HG03457 (cell line): ENCODE results near the gene SCAMP5.

ENCODE experiments used
- ATAC-seq: cut with Tn5 transposase; IDR thresholded peaks from one replicate; pipeline ENCODE4 v1.9.1; 2021; ENCODE audit warnings: moderate number of reproducible peaks; ENCODE audit not compliant: unreplicated experiment

Gene SCAMP5

DNA sequence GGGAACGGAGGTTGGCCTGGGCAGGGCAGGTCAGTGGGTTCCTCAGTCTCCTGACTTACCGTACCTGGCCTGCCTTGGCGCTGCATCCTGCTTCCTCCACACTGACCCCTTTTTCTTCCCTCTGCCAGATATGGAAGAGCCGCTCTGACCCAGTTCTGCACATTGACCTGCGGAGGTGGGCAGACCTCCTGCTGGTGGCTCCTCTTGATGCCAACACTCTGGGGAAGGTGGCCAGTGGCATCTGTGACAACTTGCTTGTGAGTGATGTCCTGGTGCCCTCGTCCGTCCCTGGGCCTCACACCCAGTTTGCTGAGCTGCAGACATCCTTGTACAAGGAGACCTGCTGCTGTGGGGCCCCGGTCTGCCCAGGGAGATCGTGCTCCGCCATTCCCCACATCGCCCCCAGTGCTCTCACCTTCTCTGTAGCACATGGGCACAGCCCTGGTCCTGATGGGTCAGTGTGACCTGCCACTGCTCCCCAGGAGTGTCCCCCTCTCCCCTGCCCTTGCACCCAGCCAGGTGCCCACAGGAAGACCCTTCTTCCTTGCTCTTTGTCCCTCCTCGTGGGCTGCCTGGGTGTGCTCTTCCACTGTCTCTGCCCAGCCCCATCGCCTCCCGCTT is 49.0 kb downstream of the SCAMP5 start:
- no peak for ATAC-seq

DNA sequence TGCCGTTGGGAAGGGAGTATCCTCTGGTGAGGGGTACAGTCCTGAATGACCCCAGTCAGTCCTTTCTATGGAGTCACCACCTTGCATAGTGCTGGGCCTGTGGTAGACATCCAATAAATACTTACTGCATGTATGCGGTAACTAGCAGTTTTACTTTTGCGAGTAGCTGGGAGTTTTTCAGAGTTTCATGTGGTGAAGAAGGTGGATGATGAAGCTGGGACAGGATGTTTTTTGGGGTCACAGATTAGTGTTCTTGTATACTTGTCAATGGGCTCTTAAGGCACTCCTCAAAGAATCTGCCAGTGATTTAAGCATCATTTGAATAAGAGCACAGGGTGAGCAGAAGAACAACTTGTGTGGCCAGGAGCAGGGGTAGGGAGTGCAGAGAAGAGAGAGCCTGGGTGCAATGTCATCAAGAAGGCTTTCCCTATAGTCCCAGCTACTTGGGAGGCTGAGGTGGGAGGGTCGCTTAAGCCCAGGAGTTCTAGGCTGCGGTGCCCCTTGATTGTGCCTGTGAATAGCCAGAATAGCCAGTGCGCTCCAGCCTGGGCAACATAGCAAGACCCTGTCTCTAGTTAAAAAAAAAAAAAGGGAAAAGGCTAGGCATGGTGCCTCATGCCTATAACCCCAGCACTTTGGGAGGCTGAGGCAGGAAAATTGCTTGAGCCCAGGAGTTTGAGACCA is 50.1 kb downstream of the SCAMP5 start:
- no peak for ATAC-seq

DNA sequence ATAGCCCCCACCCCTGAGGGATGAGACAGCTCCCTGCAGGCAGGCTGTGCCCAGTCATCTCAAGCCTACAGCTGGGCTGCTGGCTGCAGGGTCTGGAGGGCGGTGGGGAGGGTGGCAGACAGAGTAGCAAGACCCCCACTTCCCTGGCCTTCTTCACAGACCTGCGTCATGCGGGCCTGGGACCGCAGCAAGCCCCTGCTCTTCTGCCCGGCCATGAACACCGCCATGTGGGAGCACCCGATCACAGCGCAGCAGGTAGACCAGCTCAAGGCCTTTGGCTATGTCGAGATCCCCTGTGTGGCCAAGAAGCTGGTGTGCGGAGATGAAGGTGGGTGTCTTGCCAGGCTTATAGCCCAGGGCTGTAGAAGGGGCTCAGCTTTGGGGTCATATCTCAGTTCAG is 53.0 kb downstream of the SCAMP5 start:
- ATAC-seq, result no peak

DNA sequence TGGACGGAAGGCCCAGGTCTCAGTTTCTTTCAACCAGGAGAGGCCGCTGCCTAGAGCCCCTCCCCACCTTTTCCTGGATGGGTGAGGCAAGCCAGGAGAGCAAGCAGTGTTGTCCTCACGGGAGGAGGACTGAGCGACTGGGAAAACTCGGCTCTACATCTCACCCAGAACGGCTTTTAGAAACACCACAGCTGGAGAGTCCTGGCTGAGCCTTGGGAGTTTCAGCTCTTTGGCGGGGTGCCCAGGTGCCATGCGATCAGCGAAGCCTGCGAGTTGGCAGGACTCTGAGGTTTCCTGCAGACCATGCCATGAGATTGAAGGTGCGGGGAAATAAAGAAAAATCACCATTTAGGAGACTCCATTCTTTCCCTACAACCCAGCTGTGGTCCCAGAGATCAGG is 54.0 kb downstream of the SCAMP5 start:
- no peak for ATAC-seq

DNA sequence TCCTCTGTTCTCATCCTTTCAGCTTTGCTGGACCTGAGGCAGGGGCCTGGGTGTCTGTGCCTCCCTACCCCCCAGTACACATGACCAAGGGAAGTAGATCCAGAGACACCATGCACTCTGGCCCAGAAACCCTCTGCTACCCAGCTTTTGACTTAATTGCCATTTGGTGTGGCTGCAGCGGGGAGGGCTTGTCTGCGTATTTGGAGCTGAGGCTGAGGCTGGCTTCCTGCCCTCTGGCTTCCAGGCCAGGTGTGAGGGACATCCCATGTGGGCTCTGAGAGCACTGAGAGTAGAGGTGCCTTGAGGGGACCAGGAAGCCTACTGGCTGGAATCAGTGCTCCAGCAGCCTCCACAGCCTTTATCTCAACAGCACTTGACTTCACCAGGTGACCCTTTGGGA is 54.9 kb downstream of the SCAMP5 start:
- no peak for ATAC-seq

DNA sequence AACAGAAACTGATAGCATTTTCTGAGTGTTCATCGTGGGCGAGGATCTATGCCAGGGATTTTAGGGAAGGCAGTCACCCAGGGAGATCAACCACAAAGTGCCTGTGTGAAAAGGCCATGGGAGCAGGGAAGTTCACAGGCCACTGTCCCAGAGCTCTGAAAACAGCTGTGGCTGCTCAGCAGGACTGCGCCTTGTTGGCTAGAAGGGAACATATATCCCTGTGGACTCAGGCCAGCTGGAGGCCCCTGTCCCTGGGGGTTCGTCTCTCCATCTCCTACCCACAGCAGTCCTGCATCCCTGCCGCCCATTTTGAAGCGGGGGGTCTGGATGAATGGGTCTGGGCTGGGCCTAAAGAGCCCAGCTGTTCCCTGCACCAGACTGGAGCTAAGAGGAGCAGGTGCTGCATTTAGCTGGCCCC is 55.8 kb downstream of the SCAMP5 start:
- no peak for ATAC-seq

DNA sequence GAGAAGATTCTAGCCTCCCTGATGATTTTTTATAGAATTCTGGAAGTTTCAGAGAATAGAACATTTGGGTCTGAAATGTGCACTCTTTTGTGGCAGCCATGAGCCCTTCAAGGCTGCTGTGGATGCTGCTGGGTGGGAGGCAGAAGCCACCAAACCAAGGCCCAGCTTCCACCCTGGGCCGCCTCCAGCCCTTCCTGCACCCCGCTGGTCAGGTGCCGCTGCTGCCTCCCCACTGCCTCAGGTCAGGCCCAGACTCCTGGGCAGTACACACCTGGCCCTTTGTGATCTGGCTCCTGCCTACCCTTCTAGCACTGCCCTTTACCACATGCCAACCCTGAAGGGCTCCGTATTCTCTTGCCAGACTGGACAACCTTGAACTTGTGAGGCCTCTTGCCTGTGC is 56.3 kb downstream of the SCAMP5 start:
- ATAC-seq, result no peak

DNA sequence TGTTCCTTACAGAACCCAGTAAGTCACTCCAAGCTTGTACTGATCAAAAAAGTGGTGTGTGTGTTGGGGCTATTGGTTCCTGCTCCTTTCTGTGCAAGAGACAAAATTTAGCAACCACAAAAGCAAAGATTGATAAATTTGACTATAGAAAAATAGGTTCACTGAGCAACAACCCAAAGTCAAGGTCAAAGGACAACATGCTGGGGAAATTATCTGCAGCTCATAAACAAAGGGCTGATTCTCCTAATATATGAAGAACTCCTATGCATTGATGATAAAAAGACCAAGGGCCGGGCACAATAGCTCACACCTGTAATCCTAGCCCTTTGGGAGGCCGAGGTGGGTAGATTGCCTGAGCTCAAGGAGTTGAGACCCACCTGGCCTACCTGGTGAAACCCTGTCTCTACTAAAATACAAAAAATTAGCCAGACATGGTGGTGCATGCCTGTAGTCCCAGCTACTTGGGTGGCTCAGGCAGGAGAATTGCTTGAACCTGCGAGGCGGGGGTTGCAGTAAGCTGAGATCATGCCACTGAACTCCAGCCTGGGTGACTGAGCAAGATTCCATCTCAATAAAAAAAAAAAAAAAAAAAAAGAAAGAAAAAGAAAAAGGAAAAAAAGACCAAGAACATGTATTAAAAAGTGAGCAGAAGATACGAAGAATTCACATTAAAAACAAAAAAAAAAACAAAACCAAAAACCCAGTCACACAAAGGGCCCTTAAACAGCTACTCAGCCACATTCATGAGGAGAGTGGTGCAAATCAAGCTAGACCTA is 57.8 kb downstream of the SCAMP5 start:
- ATAC-seq, result no peak

DNA sequence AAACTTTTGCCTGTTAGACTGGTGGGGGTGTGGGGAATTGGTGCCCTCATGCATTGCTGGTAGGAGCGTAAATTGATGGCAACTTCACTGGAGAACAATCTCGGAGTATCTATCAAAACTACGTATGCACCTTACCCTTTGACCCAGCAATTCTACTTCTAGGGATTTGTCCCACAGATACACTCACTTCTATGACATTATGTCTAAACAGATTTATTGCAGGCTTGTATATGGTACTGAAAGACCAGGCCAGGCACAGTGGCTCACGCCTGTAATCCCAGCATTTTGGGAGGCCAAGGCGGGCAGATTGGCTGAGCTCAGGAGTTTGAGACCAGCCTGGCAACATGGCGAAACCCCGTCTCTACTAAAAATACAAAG is 58.4 kb downstream of the SCAMP5 start:
- ATAC-seq, result no peak

DNA sequence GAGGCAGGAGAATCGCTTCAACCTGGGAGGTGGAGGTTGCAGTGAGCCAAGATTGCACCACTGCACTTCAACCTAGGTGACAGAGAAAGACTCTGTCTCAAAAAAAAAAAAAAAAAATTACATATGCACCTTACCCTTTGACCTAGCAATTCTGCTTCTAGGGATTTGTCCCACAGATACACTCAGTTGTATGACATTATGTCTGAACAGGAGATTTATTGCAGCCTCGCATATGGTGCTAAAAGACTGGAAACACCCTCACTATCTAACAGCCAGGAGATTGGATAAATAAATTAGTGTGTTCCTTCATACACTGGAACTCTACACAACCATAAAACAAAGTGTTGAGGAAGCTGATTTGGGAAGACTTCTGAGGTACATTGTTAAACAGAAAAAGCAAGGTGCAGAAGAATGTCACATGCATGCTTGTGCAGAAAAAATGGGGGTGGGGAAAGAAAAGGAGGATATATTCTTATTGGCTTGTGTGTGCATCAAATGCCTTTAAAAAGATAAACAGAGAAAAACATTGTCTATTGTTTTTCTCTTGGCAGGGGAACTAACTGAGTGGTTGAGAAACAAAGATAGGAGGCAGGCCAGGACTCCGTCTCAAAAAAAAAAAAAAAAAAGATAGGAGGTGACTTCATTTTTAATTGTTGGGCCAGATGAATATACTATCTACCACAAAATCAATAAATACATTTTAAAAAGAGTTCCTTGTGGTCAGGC is 59.0 kb downstream of the SCAMP5 start:
- no peak for ATAC-seq

DNA sequence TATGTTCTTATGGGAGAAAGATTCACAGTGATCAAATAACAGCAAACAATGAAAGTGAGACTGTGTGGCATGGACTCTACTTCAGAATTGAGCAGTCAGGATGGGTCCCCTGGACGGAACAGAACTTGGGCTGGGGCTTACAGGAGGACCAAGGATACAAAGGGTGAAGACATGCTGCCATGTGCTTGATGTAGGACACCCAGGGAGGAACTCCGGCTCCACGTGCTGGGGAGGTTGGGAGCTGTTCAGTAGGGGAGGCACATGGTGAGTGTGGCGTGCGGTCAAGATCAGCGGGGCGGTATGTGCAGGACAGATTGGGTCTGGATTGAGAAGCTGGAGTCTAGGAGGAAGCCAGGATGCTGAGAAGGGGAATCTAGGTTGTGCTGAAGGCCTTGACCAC is 60.7 kb downstream of the SCAMP5 start:
- ATAC-seq, result no peak

DNA sequence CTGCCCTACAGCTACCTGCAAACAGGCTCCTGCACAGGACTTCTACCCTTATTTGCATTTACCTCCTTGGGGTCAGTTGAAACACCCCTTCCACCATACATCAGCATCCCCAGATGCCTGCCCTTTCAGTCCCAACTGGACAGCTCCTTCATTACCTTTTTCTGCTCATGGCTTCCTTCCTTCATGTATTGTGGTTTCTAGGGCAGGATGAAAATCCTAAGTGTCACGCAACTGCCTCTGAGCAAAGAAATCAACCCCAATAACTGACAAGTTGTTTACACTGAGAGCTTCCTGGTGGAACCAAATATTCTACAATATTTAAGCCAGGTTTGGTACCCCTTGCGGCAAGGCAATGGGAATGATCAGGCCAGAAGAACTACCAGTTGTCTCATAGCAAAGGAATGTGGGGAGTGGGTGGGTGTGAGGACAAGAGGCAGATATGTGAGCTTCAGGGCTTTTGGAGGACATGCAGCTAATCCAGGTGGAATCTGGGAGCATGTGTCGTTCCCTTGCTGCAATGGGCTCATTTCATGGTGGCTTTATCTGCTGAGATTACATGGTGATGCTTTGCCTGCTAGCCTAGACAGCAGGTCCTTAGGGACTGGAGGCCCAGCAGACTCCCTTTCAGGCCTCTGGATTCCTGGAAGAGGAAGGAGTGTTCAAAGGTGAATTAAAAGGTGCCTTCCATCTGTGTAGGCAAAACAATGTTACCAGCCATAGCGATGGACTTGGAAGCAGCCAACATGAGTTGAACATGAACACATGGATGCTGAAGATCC is 63.0 kb downstream of the SCAMP5 start:
- no peak for ATAC-seq

DNA sequence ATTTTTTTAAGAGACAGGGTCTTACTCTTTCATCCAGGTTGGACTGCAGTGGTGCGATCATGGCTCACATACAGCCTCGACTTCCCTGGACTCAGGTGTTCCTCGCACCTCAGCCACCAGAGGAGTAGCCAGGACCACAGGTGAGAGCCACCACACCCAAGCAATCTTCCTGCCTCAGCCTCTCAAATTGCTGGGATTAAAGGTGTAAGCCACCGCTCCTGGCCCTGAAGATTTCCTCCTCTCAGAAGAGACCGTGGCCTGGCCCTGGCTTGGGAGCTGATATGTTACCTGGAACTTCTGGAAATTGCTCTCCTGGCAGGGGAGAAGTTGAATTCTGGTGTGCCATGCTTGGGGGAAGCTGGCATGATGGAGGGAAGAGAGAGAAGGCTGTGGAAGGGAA is 64.2 kb downstream of the SCAMP5 start:
- no peak for ATAC-seq

DNA sequence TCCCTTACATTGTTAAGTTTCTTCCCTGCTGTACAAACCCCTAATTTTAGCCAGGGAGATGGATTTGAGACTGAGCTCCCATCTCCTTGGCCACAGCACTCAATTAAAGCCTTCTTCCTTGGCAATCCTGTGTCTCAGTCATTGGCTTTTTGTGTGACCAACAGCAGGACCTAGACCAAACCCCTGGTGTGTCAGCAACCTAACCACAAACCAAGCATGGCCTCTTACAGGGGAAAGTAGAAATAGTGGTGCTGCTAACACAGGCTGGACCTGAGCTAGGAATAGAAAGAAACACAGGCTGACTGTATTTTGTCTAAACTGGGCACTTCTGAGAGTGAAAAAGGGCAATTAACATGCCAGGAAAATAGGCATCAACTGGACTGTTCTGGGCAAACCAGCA is 65.9 kb downstream of the SCAMP5 start:
- ATAC-seq, result no peak

DNA sequence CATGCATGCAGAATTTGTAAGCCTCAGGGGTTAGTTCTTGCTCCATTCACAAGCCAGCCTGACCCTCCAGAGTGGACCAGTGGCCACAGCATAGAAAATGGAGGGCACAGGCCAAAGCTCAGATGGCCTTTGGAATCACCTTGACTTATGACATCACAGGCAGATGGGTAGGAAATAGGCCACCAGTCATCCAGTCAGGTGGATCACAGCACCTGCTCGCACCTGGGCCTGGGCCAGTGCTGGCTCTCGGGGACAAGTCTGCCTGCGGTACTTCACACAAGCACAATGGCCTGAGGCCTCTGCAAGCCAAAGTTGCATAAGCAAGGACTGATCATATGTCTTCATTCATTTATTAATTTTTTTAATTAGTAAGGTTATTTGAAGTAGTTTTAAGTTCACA is 67.3 kb downstream of the SCAMP5 start:
- no peak for ATAC-seq

DNA sequence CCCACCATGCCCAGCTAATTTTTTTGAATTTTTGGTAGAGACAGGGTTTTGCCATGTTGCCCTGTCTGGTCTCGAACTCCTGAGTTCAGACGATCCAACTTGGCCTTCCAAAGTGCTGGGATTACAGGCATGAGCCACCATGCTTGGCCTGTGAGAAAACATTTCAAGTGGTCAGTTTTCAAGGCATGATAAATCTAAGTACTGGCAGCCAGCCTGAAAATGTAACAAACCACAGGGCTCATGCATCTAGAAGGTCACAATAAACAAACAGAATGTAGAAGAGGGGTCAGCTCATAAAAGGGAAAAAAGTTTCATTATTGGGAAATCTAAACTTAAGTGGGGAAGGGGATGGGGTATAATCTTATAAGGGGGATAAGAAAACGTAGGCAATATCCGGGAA is 68.0 kb downstream of the SCAMP5 start:
- ATAC-seq, result no peak

DNA sequence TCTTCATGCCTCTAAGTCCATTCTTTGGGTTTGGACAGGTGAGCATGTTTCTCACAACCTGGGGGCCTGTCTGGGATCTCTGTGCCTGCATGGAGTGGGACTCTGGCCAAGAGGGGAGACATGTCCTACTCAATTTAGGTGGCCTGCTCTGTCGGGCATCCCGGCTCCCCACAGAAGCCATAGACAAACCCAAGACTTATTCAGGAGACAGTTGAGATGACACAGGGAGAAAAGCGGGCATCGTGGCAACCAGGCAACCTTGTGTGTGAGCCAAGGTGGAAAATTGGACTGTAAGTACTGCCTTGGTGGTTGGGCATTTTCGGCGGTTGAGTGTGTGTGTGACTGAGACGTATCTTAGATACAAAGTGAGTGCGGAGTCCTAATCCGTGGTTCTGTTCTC is 68.5 kb downstream of the SCAMP5 start:
- no peak for ATAC-seq

DNA sequence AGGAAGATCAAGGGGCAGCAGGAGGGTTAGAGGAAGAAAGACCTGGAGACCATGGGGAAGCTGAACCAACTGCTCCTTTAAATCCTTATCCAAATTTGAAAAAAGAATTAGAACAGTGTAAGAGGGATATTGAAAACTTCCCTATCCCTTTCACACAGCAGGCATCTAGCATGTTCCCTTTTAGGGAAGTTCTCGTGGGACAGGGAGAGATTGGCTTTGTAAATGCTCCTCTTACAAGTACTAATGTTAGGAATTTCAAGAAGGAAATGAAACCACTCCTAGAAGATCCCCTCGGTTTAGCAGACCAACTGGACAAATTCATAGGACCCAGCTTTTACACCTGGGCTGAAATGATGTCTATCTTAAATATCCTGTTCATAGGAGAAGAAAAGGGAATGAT is 69.5 kb downstream of the SCAMP5 start:
- ATAC-seq, result no peak

DNA sequence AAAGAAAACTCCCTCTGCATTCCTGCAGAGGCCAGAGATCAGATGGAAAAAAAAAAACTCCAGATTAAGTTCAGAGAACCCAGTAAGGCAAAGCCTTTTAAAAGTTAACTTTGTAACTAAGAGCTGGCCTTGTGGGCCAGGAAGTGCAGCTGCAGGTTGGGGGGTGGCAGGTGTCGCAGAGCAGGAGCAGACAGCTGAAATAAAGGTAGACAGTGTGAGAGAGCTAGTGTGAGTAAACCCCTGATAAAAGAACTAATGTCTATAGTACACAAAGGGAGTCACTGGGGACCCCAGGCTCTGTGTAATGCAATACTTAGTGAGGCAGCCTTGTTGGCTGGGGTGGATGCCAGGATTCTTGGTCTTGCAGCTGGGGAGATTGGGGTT is 70.1 kb downstream of the SCAMP5 start:
- ATAC-seq, result no peak

DNA sequence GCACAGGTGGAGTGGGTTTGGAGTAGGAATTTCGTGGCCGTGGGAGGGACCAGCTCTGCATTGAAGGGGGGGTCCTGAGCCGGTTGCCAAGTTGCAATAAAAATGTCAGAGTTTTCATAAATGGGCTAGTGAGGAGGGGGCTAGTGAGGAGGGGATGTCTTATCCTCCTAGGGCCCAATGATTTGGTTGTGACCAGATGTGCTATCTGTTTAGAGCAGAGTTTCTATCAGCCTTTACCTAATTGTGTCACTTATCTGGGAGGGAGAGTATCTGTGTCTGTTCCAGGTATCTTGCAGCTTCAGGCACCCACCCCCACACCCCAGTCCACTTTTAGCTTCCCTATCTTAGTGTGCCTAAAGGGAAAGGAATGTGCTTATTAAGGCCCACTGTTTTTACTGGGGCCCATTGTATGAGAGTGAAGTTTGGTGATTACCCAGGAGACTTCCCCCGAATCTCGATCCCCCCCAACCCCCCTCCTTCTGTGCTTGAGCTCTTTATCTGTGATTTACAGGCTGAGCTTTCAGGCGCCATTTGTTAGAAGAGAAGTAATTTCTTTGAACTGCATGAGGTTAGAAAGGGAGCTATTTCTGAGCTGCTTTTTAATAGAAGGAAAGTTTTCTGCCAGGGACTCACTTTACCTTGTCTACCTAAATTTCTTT is 70.6 kb downstream of the SCAMP5 start:
- no peak for ATAC-seq
